Keratinocyte (primary cell): ENCODE data around the gene ALG14. TPM values are rescaled to one million over a fixed set of nuclear protein-coding genes. Genes with fewer than 3 reads are reported as not detected.

ENCODE experiments used
- DNase-seq: peaks from one replicate; pipeline ENCODE4 v3.0.0-alpha.2; 2011; ENCODE audit warnings: low read depth, missing footprints, low spot score
- FAIRE-seq: peaks from 2 replicates; lab custom pipeline; 2011; peaks lifted over from hg19 to GRCh38; lab: Jason Lieb, UNC
- H2AFZ ChIP-seq: 2 replicates; pipeline ENCODE4 v1.6.0; 2012; ENCODE audit warnings: low read length, control low read depth, inconsistent platforms; ENCODE audit not compliant: control insufficient read depth
- H3K27ac ChIP-seq: 2 replicates; pipeline ENCODE4 v1.5.1; 2011; ENCODE audit warnings: low read length; ENCODE audit not compliant: control insufficient read depth, insufficient read depth
- H3K27me3 ChIP-seq: 3 replicates; pipeline ENCODE4 v1.6.0; 2011; ENCODE audit warnings: low read length; ENCODE audit not compliant: control insufficient read depth, insufficient read depth; ENCODE audit errors: extremely low read depth
- H3K36me3 ChIP-seq, 2 experiments: 2 replicates in 1 of 2; 3 replicates in 1 of 2; pipeline ENCODE4 v1.5.1; 2011; ENCODE audit warnings: low read length in 2 of 2, mild to moderate bottlenecking in 1 of 2; ENCODE audit not compliant: control insufficient read depth in 2 of 2, insufficient read depth in 2 of 2; ENCODE audit errors: extremely low read depth in 1 of 2
- H3K4me1 ChIP-seq: 3 replicates; pipeline ENCODE4 v1.5.1; 2011; ENCODE audit warnings: low read length; ENCODE audit not compliant: control insufficient read depth, insufficient read depth; ENCODE audit errors: extremely low read depth
- H3K4me2 ChIP-seq: 3 replicates; pipeline ENCODE4 v1.6.0; 2011; ENCODE audit warnings: low read depth, low read length; ENCODE audit not compliant: control insufficient read depth, insufficient read depth; ENCODE audit errors: extremely low read depth
- H3K4me3 ChIP-seq, 3 experiments: fragments of 200-600 bp in 1 of 3; sonication (generic) in 1 of 3; 2 replicates in 2 of 3; 3 replicates in 1 of 3; pipeline ENCODE4 v1.5.1; 2011 to 2016; ENCODE audit warnings: low read length in 3 of 3, mild to moderate bottlenecking in 3 of 3, control low read depth in 2 of 3, inconsistent platforms in 1 of 3, low read depth in 1 of 3, mixed read lengths in 1 of 3, mixed run types in 1 of 3, moderate library complexity in 1 of 3; ENCODE audit not compliant: control insufficient read depth in 2 of 3, insufficient read depth in 2 of 3; ENCODE audit errors: extremely low read depth in 1 of 3
- H3K79me2 ChIP-seq: 2 replicates; pipeline ENCODE4 v1.6.0; 2012; ENCODE audit warnings: low read length; ENCODE audit not compliant: control insufficient read depth, insufficient read depth
- H3K9ac ChIP-seq: 3 replicates; pipeline ENCODE4 v1.6.0; 2011; ENCODE audit warnings: low read length; ENCODE audit not compliant: control insufficient read depth, insufficient read depth; ENCODE audit errors: extremely low read depth
- H3K9me1 ChIP-seq: 3 replicates; pipeline ENCODE4 v1.6.0; 2011; ENCODE audit warnings: low read length; ENCODE audit not compliant: control insufficient read depth, insufficient read depth; ENCODE audit errors: extremely low read depth
- H3K9me3 ChIP-seq: 2 replicates; pipeline ENCODE4 v1.5.1; 2012; ENCODE audit warnings: low read depth, low read length; ENCODE audit not compliant: control insufficient read depth
- H4K20me1 ChIP-seq: 3 replicates; pipeline ENCODE4 v1.6.0; 2011; ENCODE audit warnings: low read length; ENCODE audit not compliant: control insufficient read depth, insufficient read depth; ENCODE audit errors: extremely low read depth
- CTCF ChIP-seq, 3 experiments: IDR thresholded peaks in 1 of 3; conservative IDR thresholded peaks in 1 of 3; optimal IDR thresholded peaks in 1 of 3; 2 replicates in 2 of 3; 3 replicates in 1 of 3; pipeline versions ENCODE3 to v1.5.1; 2011; ENCODE audit warnings: low read length in 3 of 3, mild to moderate bottlenecking in 3 of 3, moderate library complexity in 2 of 3, control low read depth in 1 of 3, inconsistent platforms in 1 of 3; ENCODE audit not compliant: insufficient read depth in 2 of 3; ENCODE audit errors: extremely low read depth in 1 of 3
- EZH2 ChIP-seq: IDR thresholded peaks from one replicate; pipeline ENCODE4 v1.6.1; 2012; ENCODE audit warnings: inconsistent platforms, mild to moderate bottlenecking, low read length, moderate library complexity
- dilution Hi-C: fragments of 300-500 bp; cut with MboI; formaldehyde crosslinking; loops from one replicate; pipeline ENCODE4 v1.7.0; 2020; ENCODE audit warnings: low sequenced_read_pairs; ENCODE audit not compliant: extremely low pct_ligation_motif_present
- polyA plus RNA-seq, 5 experiments: library from polyadenylated mRNA; depleted of rRNA in 3 of 5; stranded (reverse) in 3 of 5; stranded (forward) in 1 of 5; unstranded in 1 of 5; fragments of >200 nt; gene quantifications; 1 replicate in 1 of 5; 2 replicates in 3 of 5; 3 replicates in 1 of 5; pipeline versions ENCODE4 v1.2.1 to v1.2.3, GENCODE V29; 2011 to 2012; ENCODE audit warnings: missing spikeins in 2 of 5, low read depth in 1 of 5, low replicate concordance in 1 of 5

ALG14 gene
- polyA plus RNA-seq, 1 donor (not counting 4 experiments of a cell fraction or from before 2014, with no cell fraction given): 4.6 TPM

- H3K4me2 ChIP-seq: no peak overlapping the region
- TF ChIP-seq EZH2 (no peak), CTCF (optimal IDR thresholded peaks at IDR 0.05 in 1 of 3, IDR thresholded peaks at IDR 0.05 in 1 of 3, conservative IDR thresholded peaks at IDR 0.05 in 1 of 3; ENCODE audit: extremely low read depth in 1 of 3, insufficient read depth in 2 of 3, low read length in 3 of 3) (no peak)
- H3K9ac ChIP-seq: no peak overlapping the region
- H3K4me3 ChIP-seq: no peak overlapping the region
- H3K36me3 ChIP-seq: no peaks in the 10 kb centered on the region
- H3K79me2 ChIP-seq: no peaks in the 10 kb centered on the region
- H3K9me1 ChIP-seq: no peaks in the 10 kb centered on the region
- FAIRE-seq: no peak
- H3K4me1 ChIP-seq: peaks cover 7% of the 10 kb centered on the region
- no peak for DNase-seq
- H3K27me3 ChIP-seq: no peaks in the 10 kb centered on the region
- dilution Hi-C loops: no loop called here
- H2AFZ ChIP-seq: no peak overlapping the region
- H4K20me1 ChIP-seq: no peaks in the 10 kb centered on the region
- H3K27ac ChIP-seq: no peak overlapping the region
- H3K9me3 ChIP-seq: no peaks in the 10 kb centered on the region
Observed at GRCh38 chr1:95069710-95070093, 3.0 kb downstream of the ALG14 start.

DNA sequence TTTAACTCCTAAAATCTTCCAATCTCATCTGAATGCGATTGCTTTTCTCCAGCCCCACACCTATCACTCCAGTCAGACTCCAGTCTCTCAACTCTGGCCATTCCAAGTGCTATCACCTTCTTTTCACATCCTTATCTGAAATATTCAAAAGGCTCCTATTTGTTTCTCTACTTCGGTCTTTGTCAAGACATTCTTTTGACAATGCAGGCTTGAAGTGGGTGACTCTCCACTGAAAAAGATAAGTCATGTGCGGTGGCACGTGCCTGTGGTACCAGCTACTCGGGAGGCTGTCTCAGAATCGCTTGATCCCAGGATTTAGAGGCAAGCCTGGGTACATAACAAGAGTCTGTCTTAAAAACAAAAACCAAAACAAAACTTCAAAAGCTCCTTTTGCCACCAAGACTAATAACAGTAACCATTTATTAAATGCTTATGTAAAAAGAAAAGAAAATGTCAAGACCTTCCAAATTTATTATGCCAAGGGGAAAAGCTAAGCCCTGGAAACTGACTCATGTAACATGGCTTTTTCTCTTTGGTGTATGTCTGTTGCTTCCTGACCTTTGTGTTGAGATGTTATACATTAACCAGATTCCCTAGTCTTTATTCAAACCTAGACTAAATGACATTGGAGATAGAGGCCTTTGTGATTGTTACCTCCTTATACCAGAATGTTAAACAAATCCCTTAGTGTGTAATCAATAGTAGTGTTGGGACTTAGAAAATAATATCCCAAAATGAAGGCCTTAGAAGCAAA, 3.6 kb downstream of the ALG14 start:
- FAIRE-seq: no peak
- dilution Hi-C loops: no loop called here
- Histone ChIP-seq H4K20me1 (no peaks in the 10 kb centered on the region), H3K27ac (no peak overlapping the region), H3K9me1 (no peaks in the 10 kb centered on the region), H3K4me1 (peaks cover 7% of the 10 kb centered on the region), H3K79me2 (no peaks in the 10 kb centered on the region), H3K27me3 (no peaks in the 10 kb centered on the region), H3K36me3 (no peaks in the 10 kb centered on the region), H3K4me2 (no peak overlapping the region), H3K4me3 (no peak overlapping the region), H3K9ac (no peak overlapping the region), H3K9me3 (no peaks in the 10 kb centered on the region), H2AFZ (no peak overlapping the region)
- no peak for DNase-seq
- TF ChIP-seq EZH2 (no peak), CTCF (optimal IDR thresholded peaks at IDR 0.05 in 1 of 3, IDR thresholded peaks at IDR 0.05 in 1 of 3, conservative IDR thresholded peaks at IDR 0.05 in 1 of 3; ENCODE audit: extremely low read depth in 1 of 3, insufficient read depth in 2 of 3, low read length in 3 of 3) (no peak)
